HCT116 (cell line): Measurements from ENCODE around the gene NPB. TPM values are rescaled to one million over a fixed set of nuclear protein-coding genes. Genes with fewer than 3 reads are reported as not detected.

Source experiments
- ATAC-seq: fragments of 200-7000 bp; cut with Tn5 transposase; 2 replicates; pipeline ENCODE4 v1.9.1; 2020; ENCODE audit warnings: mild to moderate bottlenecking, moderate library complexity
- BruUV-seq: library from RNA; stranded (reverse); fragments of 400-500 nt; replicated peaks from 2 replicates; lab custom pipeline; 2021; lab: Mats Ljungman, UMichigan
- CTCF ChIA-PET: fragments of 300-600 bp; sonication (Branson Sonifier 250); formaldehyde crosslinking; loops from one replicate; lab custom pipeline; 2021; ENCODE audit warnings: antibody characterized with exemption; lab: Charles Lee
- POLR2A ChIA-PET: fragments of 300-600, 350-600 bp; sonication (Branson Sonifier 250); formaldehyde crosslinking; loops from one replicate; lab custom pipeline; 2021; ENCODE audit warnings: antibody characterized with exemption; lab: Charles Lee
- RAD21 ChIA-PET, 2 experiments: fragments of 300-600 bp; sonication (Branson Sonifier 250); formaldehyde crosslinking; loops; one replicate each; lab custom pipeline; 2023; ENCODE audit warnings: low total read pairs in 2 of 2; ENCODE audit not compliant: uncharacterized antibody in 2 of 2, unreplicated experiment in 2 of 2, low non-redundant PET in 1 of 2; lab: Charles Lee
- DNase-seq: peaks from one replicate; pipeline ENCODE4 v3.0.0-alpha.2; 2010; ENCODE audit warnings: low read depth, low spot score
- H2AFZ ChIP-seq: fragments of 200-600 bp; shearing (Covaris generic), sonication (generic); 2 replicates; pipeline ENCODE4 v1.6.1; 2017; ENCODE audit warnings: low read depth, mixed run types, mixed read lengths, antibody characterized with exemption, low read length; ENCODE audit not compliant: poor library complexity, severe bottlenecking
- H3K27ac ChIP-seq: 2 replicates; pipeline ENCODE4 v1.5.1; 2012; ENCODE audit warnings: low read depth, low read length
- H3K27me3 ChIP-seq: fragments of 200-600 bp; sonication (generic); 2 replicates; pipeline ENCODE4 v1.6.1; 2016; ENCODE audit warnings: mixed run types, low read length, mixed read lengths; ENCODE audit not compliant: insufficient read depth
- H3K36me3 ChIP-seq, 2 experiments: fragments of 200-500 bp in 1 of 2; fragments of 200-600 bp in 1 of 2; sonication (Bioruptor generic) in 1 of 2; sonication (generic) in 1 of 2; 2 replicates each; pipeline versions ENCODE4 v1.5.1 to v1.6.1; 2014 to 2016; ENCODE audit warnings: low read length in 2 of 2, inconsistent platforms in 1 of 2, mixed read lengths in 1 of 2, mixed run types in 1 of 2; ENCODE audit not compliant: insufficient read depth in 2 of 2, control insufficient read depth in 1 of 2
- H3K4me1 ChIP-seq, 2 experiments: fragments of 200-600 bp in 1 of 2; sonication (generic) in 1 of 2; 2 replicates each; pipeline versions ENCODE4 v1.5.1 to v1.6.1; 2012 to 2017; ENCODE audit warnings: low read length in 2 of 2, inconsistent platforms in 1 of 2, mild to moderate bottlenecking in 1 of 2, mixed read lengths in 1 of 2, mixed run types in 1 of 2, moderate library complexity in 1 of 2; ENCODE audit not compliant: insufficient read depth in 2 of 2, control insufficient read depth in 1 of 2
- H3K4me2 ChIP-seq: fragments of 200-600 bp; sonication (generic); 2 replicates; pipeline ENCODE4 v1.6.1; 2017; ENCODE audit warnings: mixed run types, low read length, mixed read lengths
- H3K4me3 ChIP-seq, 2 experiments: fragments of 200-600 bp in 1 of 2; sonication (generic) in 1 of 2; replicated peaks in 1 of 2; 2 replicates each; pipeline ENCODE4 v1.5.1; 2011 to 2016; ENCODE audit warnings: low read length in 2 of 2, control low read depth in 1 of 2, low read depth in 1 of 2, mild to moderate bottlenecking in 1 of 2, mixed read lengths in 1 of 2, mixed run types in 1 of 2
- H3K79me2 ChIP-seq: fragments of 200-600 bp; sonication (generic); 2 replicates; pipeline ENCODE4 v1.6.1; 2017; ENCODE audit warnings: mild to moderate bottlenecking, mixed run types, low read length, moderate library complexity, mixed read lengths; ENCODE audit not compliant: insufficient read depth
- H3K9ac ChIP-seq: fragments of 200-600 bp; sonication (generic); 2 replicates; pipeline ENCODE4 v1.6.1; 2016; ENCODE audit warnings: low read length, mixed read lengths
- H3K9me2 ChIP-seq: fragments of 200-600 bp; sonication (generic), shearing (Covaris generic); 2 replicates; pipeline ENCODE4 v1.6.1; 2017; ENCODE audit warnings: mixed run types, mild to moderate bottlenecking, moderate library complexity; ENCODE audit not compliant: insufficient read depth
- H3K9me3 ChIP-seq, 2 experiments: fragments of 200-500 bp in 1 of 2; fragments of 200-600 bp in 1 of 2; sonication (Bioruptor generic) in 1 of 2; sonication (generic) in 1 of 2; 2 replicates each; pipeline ENCODE4 v1.6.1; 2014 to 2017; ENCODE audit warnings: low read length in 2 of 2, mixed read lengths in 2 of 2, inconsistent platforms in 1 of 2, low read depth in 1 of 2, mild to moderate bottlenecking in 1 of 2, mixed run types in 1 of 2, moderate library complexity in 1 of 2; ENCODE audit not compliant: control insufficient read depth in 1 of 2, insufficient read depth in 1 of 2
- H4K20me1 ChIP-seq: fragments of 200-600 bp; sonication (generic), shearing (Covaris generic); 2 replicates; pipeline ENCODE4 v1.6.1; 2017; ENCODE audit warnings: mixed run types, mild to moderate bottlenecking, moderate library complexity; ENCODE audit not compliant: insufficient read depth
- JUND ChIP-seq: IDR thresholded peaks from 2 replicates; pipeline ENCODE4 v1.6.1; 2012
- POLR2AphosphoS5 ChIP-seq: IDR thresholded peaks from 2 replicates; pipeline ENCODE4 v1.6.1; 2011; ENCODE audit warnings: mild to moderate bottlenecking, low read depth, low read length, moderate library complexity
- SP1 ChIP-seq: IDR thresholded peaks from 2 replicates; pipeline ENCODE4 v1.6.1; 2012; ENCODE audit warnings: low read depth
- TCF7L2 ChIP-seq: IDR thresholded peaks from 2 replicates; pipeline ENCODE4 v1.7.0; 2011; ENCODE audit warnings: borderline replicate concordance, inconsistent platforms; ENCODE audit not compliant: insufficient read depth, insufficient read length; ENCODE audit errors: extremely low read depth
- YY1 ChIP-seq: IDR thresholded peaks from 2 replicates; pipeline ENCODE4 v1.6.1; 2011; ENCODE audit warnings: low read length, low read depth, moderate library complexity, mild to moderate bottlenecking; ENCODE audit not compliant: insufficient replicate concordance; ENCODE audit errors: extremely low read depth
- ZFX ChIP-seq: fragments of 450-650 bp; IDR thresholded peaks from 2 replicates; pipeline ENCODE4 v1.6.1; 2017
- ZNF274 ChIP-seq: fragments of 200-500 bp; sonication (Bioruptor generic); IDR thresholded peaks from 2 replicates; pipeline ENCODE4 v1.6.1; 2014; ENCODE audit warnings: mild to moderate bottlenecking, low read depth, low read length, inconsistent platforms
- intact Hi-C: fragments of 100-400 bp; cut with micrococcal nuclease; formaldehyde crosslinking; loops from 2 replicates; pipeline ENCODE4 v1.10.0; 2022
- total RNA-seq: library from RNA; stranded (reverse); gene quantifications from one replicate; pipeline ENCODE4 v1.2.1, GENCODE V29; 2021; ENCODE audit not compliant: unreplicated experiment
- TF ChIP-seq, protein P1 (sequence below), 3 experiments: fragments of 200-600 bp in 1 of 3; sonication (generic) in 1 of 3; IDR thresholded peaks in 2 of 3; conservative IDR thresholded peaks in 1 of 3; 2 replicates each; pipeline ENCODE4 v1.5.1; 2012 to 2017; ENCODE audit warnings: low read depth in 2 of 3, low read length in 2 of 3, antibody characterized with exemption in 1 of 3, borderline replicate concordance in 1 of 3, control low read depth in 1 of 3, mild to moderate bottlenecking in 1 of 3, mixed read lengths in 1 of 3, mixed run types in 1 of 3, moderate library complexity in 1 of 3; ENCODE audit not compliant: insufficient read depth in 1 of 3

NPB gene
- total RNA-seq, 1 experiment from 2014 or later: 1.2 TPM

DNA sequence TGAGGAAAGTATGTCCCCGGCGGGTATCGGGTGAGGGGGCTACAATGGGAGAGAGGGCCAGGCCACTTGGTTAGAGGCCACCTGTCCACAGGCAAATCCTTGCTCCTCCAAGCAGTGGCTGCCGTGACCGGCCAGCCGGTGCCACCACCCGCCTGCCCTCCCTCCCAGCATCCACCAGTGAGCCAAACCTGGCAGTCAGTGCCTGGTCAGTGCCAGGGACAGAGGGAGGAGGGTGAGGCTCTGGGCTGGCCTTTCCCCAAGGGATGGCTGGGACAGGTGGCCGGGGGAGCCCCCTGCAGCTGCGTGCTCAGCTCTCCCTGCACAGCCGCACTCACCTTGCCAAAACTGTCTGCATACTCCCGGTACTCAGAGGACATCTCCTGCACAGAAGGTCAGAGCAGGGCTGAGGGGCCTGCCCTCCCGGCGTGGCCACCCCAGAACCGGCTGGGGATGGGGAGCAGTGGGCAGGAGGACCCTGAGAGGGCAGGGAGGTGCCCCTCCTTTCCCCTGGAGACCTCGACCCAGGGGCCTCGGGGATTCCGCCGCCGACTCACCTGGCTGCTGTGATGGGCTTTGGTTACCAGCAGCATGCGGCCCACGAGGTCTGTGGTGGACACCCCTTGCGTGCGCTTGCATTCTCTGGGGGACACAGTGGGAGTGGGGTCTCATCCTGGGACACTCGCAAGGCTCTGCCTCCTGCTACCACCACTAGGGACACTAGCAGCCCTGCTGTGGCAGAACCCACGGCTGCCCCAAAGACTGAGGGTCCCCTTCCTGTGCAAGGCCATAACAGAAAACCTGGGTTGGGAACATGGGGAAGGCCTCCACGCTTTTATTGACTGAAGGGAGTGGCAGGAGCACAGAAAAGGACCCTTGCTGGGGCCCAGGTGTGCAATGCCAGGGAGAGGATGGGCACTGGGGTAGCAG lies 5.4 kb downstream of the NPB start:
- H3K9me3 ChIP-seq: no peaks in the 10 kb centered on the region
- no peak overlapping the region for H3K4me3 ChIP-seq
- intact Hi-C loops: no loop called here
- peaks cover 0 to 13% of the 10 kb centered on the region in 2 experiments; a peak in 2 of 4 replicates for H3K36me3 ChIP-seq
- H3K4me2 ChIP-seq: no peak overlapping the region
- RAD21 ChIA-PET: no interaction called here
- no peaks in the 10 kb centered on the region for H3K9me2 ChIP-seq
- TF ChIP-seq, protein P1, sequence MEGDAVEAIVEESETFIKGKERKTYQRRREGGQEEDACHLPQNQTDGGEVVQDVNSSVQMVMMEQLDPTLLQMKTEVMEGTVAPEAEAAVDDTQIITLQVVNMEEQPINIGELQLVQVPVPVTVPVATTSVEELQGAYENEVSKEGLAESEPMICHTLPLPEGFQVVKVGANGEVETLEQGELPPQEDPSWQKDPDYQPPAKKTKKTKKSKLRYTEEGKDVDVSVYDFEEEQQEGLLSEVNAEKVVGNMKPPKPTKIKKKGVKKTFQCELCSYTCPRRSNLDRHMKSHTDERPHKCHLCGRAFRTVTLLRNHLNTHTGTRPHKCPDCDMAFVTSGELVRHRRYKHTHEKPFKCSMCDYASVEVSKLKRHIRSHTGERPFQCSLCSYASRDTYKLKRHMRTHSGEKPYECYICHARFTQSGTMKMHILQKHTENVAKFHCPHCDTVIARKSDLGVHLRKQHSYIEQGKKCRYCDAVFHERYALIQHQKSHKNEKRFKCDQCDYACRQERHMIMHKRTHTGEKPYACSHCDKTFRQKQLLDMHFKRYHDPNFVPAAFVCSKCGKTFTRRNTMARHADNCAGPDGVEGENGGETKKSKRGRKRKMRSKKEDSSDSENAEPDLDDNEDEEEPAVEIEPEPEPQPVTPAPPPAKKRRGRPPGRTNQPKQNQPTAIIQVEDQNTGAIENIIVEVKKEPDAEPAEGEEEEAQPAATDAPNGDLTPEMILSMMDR (IDR thresholded peaks at IDR 0.05 in 2 of 3, conservative IDR thresholded peaks at IDR 0.05 in 1 of 3; ENCODE audit: borderline replicate concordance in 1 of 3, insufficient read depth in 1 of 3, low read depth in 2 of 3, low read length in 2 of 3): peak in 2 of 3 experiments; percentile 24; a peak in 2 of 6 replicates
- TF ChIP-seq ZFX: no peak
- H3K27me3 ChIP-seq: no peaks in the 10 kb centered on the region
- H3K27ac ChIP-seq: no peak overlapping the region
- CTCF ChIA-PET: no interaction called here
- no peak for DNase-seq
- H2AFZ ChIP-seq: no peak overlapping the region
- H3K79me2 ChIP-seq: peaks cover 8% of the 10 kb centered on the region; the same call in 1 of the 2 replicates
- ATAC-seq: no peak
- no TSS peak for BruUV-seq
- H3K4me1 ChIP-seq: peaks cover 16 to 26% of the 10 kb centered on the region in 2 experiments
- POLR2A ChIA-PET: no interaction called here
- H4K20me1 ChIP-seq: no peaks in the 10 kb centered on the region
- no peak overlapping the region for H3K9ac ChIP-seq

GRCh38 chr17:81908793-81909192 lies 6.8 kb downstream of the NPB start:
- H3K27ac ChIP-seq: no peak overlapping the region; the same call in 1 of the 2 replicates
- H2AFZ ChIP-seq: no peak overlapping the region
- ATAC-seq (no peak), DNase-seq (no peak)
- peaks cover 28 to 36% of the 10 kb centered on the region in 2 experiments for H3K4me1 ChIP-seq
- H3K4me2 ChIP-seq: no peak overlapping the region
- H3K9me3 ChIP-seq: no peaks in the 10 kb centered on the region
- no peak overlapping the region for H3K4me3 ChIP-seq
- BruUV-seq: no TSS peak
- no peaks in the 10 kb centered on the region for H3K9me2 ChIP-seq
- no peak overlapping the region for H3K9ac ChIP-seq
- CTCF ChIA-PET: no interaction called here
- POLR2A ChIA-PET: no interaction called here
- RAD21 ChIA-PET: no interaction called here
- peaks cover 8% of the 10 kb centered on the region; the same call in 1 of the 2 replicates for H3K79me2 ChIP-seq
- H4K20me1 ChIP-seq: no peaks in the 10 kb centered on the region
- H3K27me3 ChIP-seq: no peaks in the 10 kb centered on the region
- TF ChIP-seq SP1 (no peak), ZFX (no peak), YY1 (no peak), POLR2AphosphoS5 (no peak), JUND (no peak), ZNF274 (no peak), TCF7L2 (no peak)
- TF ChIP-seq, all 23 proteins: peak for 0
- peaks cover 6 to 21% of the 10 kb centered on the region in 2 experiments for H3K36me3 ChIP-seq
- intact Hi-C loops: no loop called here
